HK-2 (cell line): Measurements from ENCODE around the gene GPR142.

Experiments used
- DNase-seq: peaks from one replicate; pipeline ENCODE4 v3.0.0-alpha.2; 2018; ENCODE audit not compliant: unreplicated experiment

GPR142 gene, protein sequence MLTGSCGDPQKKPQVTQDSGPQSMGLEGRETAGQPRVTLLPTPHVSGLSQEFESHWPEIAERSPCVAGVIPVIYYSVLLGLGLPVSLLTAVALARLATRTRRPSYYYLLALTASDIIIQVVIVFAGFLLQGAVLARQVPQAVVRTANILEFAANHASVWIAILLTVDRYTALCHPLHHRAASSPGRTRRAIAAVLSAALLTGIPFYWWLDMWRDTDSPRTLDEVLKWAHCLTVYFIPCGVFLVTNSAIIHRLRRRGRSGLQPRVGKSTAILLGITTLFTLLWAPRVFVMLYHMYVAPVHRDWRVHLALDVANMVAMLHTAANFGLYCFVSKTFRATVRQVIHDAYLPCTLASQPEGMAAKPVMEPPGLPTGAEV

DNA sequence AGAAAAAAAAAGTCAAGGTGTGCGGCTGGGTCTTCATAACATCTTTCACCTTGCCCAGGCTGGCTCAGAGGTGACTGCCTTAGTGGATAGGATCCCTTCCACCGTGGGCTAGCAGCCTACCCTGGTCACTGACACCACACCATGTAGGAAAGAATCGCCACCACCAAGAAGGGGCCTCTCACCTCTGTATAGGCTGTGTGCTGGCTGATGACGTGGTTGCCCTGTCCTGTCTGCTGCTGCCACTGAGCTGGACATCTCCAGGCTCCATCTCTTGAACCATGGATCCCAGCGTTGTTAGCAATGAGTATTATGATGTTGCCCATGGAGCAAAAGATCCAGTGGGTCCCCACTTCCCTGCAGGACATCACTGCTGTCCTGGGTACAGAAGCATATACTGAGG, at the start of gene GPR142:
TSS of gene GPR142 (plus strand) at position 301 of the 400 bp plus-strand sequence. CDS start 2,035 bp downstream, outside the sequence.
- DNase-seq: no peak

DNA sequence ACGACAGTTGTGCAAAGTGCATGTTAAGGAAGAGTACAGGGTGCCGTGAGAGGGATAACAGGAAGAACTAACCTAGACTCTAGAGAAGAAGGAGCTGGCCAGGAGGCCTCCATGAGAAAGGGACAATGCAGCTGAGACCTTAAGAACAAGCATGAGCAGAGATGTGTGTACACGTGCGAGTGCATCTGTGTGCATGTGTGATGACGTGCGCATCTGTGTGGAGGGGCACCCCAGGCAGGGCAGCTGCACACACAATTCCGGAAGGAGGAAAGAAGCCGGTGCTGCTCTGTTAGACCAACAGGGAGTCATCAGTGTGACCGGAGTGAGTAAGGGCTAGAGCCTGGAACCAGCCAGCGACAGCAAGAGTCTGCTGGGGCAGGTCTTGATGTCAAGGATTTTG, 48.9 kb upstream of the GPR142 start:
- no peak for DNase-seq

DNA sequence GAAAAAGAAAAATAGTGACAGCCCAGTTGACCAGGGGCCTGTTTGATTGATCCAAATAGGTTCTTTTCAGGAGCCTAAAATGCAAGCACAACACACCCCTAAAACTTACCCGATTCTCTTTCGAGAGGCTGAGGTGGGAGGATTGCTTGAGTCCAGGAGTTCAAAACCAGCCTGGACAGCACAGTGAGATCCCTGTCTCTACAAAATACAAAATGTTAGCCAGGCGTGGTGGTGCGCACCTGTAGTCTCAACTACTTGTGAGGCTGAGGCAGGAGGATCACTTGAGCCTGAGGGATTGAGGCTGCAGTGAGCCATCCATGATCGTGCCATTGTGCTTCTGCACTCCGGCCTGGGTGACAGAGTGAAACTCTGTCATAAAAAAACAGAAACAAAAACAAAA, 42.8 kb upstream of the GPR142 start:
- DNase-seq: no peak

DNA sequence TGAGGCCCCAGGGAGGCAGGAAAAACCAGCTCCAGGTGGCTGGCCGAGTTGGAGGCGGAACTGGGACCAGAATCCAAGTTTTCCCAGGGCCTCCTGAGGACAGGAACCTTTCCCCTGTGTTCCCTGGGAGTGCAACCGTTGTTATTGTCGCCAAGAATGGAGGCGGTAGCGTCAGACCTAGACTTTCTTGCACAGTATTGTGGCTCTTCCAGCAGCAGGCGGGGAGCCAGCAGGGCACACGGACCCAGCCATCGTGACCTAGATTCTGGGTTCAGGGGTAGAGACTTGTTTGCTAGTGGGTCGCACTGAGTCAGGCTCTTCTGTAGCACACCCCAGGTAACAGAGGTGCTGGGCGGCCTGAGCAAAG, 41.9 kb upstream of the GPR142 start:
- no peak for DNase-seq

DNA sequence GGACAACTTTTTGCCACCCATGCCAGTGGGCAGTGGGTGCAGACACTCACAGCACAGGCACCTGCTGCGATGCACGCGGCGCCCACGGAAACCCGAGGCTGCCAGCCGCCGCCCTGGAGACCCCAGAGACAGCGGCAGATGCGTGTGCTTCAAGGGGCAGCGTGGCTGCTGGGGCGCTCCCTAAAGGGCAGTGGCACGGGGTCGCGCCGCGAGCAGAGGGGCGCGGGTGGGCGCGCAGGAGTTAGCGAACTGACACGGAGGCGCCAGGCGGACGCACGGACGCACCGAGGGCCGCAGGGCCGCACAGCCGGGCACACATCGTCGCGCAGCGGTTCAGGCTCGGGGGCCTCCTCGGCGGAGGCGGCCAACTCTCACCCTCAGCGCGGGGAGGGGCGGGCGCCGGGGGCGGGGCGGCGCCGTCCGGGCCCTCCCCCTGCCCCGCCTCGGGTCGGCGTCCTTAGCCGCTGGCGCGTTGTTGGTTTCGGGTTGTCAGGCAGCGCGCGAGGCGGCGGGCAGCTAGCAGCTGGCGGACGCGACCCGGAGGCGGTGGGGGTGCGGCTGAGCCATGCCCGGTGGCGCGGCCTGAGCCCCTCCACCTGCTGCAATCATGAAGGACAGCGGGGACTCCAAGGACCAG, 41.4 kb upstream of the GPR142 start, which contains the start of gene KIF19:
TSS of gene KIF19 (plus strand) at position 484 of the 637 bp plus-strand sequence. CDS start at position 608, 124 bp downstream.
- no peak for DNase-seq

DNA sequence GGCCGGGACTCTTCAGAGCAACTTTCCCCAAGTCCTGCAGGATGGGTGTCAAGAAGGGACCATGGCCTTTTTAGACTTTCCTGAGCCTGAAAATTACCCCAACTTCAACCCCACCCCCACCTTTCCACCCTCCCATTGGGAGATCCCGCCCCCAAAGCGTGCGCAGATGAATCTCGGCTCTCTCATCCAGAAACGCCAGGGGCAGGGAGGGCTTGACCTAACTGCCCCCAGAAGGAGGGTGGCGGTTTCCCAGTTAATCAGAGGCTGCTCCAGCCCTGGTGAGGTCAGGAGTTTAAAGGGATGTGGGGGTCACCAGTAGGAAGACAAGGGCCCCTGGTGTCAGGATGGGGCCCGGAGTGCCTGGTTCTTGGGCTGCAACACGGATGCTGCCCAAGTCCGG, 40.8 kb upstream of the GPR142 start:
- no peak for DNase-seq

DNA sequence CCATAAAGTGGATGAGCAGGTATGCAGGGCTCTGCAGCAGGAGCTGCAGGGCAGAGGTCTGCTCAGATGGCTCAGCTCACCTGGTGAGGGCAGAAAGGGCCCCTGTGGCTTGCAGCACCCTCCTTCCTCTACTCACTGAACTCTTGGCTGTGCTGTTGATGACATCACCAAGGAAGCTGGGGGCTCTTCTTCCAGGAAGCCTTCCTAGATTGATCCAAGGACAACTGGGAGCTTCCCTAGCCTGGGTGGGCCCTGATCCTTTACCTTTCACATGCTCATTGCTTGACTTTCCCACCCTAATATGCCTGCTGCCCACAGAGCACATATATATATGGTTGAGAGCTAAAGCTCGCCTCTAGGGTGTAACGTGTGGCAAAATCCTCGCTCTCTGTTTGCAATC, 38.8 kb upstream of the GPR142 start:
- no peak for DNase-seq

DNA sequence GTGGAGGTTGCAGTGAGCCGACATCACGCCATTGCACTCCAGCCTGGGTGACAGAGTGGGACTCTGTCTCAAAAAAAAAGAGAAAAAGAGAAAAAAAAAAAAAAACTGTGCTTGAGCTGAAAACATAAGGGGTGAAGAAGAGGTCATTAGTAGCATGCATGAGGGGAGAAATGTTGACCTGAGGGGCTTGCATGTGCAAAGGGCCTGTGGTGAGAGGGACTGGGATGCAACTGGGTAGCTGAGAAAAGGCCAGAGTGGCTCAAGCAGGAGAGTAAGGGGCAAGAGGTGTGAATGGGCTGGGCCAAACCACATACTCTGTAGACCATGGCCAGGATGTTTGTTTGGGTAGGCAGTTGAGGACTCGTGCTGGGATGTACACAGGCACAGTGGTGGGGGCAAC, 37.9 kb upstream of the GPR142 start:
- no peak for DNase-seq

DNA sequence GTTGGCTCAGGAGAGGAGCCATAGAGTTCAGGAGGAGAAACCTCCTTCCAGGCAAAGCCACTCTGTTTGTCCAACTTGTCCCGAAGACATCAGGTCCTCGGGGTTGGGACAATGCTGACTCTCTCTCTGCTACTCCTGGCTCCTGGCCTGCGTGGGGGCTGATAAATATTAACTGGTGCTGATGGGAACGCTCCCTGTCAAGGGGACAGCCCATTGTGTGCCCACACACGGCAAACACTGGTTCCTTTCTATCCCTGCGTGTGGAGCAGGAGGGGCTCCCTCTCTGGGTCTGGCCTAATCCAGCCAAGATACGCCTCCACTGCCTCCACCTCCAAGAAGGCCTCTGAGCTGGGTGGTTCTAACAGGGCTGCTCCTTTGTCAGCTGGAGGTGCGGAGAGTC, 36.9 kb upstream of the GPR142 start:
- no peak for DNase-seq

DNA sequence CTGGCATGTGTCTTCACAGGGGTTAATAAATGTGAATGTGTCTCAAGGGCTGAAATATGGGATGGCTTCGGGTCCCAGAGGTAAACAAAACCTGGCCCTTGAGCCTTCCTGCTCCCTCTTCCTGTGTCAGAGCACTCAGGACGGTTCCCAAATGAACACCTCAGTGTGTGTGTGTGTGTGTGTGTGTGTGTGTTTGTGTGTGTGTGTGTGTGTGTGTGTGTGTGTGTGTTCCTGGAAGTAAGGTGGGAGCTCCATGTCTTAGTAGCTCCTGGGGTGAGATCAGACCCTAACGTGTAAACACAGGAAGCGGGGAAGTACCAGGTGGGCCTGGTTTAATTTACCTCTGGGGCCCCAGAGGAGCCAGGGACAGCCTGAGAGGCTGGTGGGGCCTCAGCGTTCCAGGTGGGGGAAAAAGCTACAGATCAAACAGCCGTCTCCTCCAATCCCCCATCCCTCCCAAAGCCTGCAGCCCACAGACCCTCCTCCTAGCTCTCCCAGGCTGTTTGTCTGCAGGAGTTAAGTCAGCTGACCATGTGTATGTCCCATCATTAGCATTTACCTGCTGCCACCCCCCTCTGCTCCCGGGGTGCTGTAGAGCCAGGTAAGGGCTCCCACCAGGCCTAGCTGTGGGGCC, 35.2 kb upstream of the GPR142 start:
- no peak for DNase-seq

DNA sequence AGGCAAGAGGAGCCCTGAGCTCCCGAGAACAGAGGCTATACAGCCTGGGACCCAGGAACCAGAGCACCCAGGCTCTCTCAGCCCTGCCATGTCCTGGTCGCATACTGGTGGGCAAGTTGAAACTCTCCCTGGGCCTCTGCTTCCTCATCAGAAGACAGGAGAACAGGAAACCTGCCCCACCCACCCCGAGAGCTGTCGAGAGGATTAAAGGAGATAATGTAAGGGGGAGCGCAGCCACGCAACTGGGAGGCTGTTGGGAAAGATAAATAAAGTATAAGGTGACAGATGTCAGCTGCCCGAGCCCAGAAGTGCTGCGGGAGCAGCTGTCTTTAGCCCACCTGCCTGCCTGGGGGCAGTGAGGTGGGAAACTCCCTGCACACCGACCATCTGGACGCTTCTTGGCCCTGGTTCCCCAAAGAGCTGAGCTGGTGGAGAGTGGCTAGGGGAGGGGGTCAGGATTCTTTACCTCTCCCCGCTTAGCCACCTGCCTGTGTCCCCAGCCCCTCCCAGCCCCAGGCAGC, 34.5 kb upstream of the GPR142 start:
- DNase-seq: no peak

DNA sequence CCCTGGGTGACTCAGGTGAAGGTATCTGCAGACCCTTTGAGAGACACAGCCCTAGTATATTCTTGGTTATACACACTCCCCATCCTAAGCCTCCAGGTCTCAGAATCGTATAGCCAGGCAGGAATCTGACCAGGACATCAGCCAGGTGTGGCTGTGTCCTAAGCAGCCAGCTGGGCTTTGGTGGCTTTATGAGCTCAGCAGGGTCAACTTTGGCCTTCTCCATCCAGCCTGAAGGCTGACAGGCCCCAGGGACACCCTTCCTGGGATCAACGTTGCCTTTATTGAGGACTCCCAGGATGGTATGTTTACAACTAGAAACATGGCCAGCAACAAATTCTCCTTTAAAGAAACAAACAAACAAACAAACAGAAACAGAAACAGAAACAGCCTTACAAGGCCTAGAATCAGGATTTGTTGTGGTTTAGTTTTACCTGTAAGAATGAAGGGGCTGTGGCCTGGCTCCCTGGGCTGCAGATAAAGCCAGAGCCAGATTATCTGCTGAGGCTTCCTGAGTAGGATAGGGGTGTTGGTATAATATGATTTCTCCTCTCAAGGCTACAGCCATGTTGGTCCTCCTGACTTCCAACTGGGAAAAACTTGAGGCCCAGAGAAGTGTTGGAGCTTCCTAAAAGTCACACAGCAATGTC, 32.8 kb upstream of the GPR142 start:
- no peak for DNase-seq

DNA sequence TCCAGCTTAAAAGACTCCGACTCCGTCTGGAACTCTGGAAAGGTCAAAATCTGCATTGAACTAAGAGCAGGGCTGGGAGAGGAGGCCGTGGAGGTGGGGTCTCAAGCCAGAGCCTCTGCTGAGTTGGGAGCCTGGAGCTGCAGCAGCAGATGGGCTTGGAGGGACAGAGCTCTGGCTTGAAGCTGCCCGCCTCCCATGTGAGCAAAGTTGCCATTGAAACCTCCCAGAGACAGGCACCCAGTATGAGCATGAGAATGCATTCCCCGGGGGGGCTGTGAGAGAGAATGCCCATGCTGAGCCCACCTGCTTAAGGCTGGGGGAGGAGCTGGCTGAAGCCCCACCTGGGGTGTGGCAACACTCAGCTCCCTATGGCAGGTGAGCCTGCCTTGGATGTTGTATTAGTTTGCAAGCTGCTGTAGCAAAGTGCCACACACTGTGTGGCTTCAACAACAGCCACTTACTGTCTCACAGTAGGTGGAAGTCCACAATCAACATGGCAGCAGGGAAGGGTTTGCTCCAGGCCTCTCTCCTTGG, 31.7 kb upstream of the GPR142 start:
- DNase-seq: no peak

DNA sequence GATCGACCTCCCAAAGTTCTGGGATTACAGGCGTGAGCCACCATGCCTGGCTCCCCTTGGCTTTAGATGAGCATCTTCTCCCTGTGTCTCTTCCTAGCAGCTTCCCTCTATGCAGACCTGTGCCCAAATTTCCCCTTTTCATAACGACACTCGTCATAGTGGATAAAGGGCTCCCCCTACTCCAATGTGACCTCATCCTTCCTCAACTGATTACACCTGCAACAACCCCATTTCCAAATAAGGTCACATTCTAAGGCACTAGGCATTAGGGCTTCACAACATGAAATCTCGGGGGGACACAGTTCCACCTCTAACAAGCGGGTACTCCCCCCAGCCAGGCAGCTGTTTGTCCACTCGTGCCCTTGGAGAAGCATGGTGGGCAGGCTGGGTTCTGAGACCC, 31.0 kb upstream of the GPR142 start:
- no peak for DNase-seq

DNA sequence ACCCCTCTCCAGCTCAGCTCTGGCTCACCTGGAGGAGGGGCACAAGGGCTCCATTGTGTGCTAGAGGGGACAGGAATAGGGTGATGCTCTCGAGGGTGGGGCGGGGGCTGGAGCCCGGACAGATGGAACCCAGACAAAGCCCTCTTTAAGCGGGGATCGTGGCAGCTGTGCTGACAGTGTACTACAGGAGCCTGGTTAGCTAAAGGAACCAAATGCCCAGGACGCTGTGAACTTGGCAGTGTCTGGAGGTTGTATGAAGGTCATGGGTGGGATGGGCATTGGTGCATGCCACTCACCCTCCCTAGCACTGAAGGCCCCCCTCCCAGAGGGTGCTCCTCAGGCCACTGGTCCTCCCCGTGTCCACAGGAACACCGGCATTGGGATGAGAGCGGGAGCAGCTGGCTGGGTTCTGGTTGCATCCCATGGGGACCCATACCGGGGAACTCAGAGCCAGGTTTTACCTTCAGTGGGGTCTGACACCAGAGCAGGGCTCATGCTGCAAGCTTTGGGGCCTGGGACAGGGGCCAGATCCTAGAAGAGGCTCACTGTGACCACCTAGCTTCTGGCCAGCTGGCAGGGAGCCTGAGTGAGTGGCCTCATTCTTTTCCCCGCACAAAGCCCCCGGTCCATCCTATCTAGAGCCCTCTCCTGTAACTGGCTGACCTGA, 29.3 kb upstream of the GPR142 start:
- DNase-seq: no peak

DNA sequence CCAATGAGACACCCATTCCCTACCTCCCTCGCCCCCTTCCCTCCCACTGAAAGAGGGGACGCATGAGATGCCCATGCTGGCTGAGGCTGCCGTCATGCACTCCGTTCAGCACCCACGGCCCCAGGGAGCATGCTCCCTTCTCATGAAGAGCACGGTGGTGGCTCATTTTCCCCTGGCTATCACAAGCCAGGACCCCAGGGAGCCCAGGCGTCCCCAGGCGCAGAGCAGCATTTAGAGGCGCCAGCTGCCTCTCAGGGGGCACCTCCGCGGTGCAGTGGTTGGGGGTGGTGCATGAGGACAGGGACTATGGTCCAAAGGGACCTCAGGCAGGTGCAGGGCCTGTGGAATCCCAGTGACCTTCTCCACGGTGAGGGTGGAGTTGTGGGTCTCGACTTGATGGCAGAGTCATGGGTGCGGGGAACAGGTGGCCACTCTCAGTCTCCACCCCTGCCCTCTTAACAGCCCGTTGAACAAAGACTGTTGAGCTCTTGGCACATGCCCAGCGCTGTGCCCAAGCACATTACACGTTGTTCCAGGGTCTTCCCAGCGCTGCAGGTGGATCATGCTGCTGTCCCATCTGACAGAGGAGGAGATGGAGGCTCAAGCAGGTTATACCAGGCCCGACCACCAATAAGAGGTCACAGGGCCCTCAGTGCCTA, 27.6 kb upstream of the GPR142 start:
- no peak for DNase-seq

DNA sequence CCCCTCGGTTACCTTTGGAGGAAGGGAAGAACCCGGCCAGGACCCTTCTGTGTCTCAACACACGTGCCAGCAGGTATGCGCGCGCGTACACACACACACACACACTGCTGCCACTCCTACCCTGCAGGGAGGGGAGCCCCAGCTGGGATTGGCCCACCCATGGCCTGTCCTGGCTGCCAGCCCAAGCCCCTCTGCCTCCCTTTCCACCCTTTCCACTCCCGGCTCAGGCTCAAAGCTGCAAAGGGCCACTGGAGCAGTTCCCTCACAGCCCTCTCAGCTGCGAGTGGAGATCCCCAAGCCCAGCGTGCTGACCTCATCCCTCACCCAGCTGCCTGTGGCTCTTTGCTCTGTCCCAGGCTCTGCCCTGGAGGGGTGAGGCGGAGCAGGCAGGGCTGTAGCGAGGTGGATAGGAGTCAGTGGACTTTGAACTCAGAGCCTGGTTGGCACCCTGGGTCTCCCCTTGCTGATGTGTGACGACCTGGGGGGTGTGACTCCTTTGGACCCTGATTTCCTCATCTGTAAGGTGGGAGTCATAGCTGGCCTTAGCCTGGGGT, 26.8 kb upstream of the GPR142 start:
- peak; percentile 8 for DNase-seq

DNA sequence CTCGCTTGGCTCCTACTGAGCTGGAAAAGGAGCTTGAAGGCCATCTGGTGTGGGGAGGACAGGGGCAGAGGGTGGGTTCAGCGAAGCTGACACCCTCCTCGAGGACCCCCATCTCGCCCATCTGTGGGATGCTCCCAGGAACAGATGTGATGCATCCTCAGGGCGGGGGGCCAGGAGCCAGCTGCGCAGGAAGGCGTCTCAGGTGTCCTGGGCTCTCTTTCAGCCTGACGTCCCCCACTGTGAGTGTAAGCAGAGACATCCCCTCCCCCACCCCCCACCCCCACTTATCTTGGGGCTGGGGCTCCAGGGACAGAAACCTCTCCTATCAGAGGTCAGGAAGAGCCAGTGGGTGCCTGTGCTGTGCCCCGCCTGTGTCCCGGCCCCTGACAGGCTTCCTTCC, 25.1 kb upstream of the GPR142 start:
- no peak for DNase-seq

DNA sequence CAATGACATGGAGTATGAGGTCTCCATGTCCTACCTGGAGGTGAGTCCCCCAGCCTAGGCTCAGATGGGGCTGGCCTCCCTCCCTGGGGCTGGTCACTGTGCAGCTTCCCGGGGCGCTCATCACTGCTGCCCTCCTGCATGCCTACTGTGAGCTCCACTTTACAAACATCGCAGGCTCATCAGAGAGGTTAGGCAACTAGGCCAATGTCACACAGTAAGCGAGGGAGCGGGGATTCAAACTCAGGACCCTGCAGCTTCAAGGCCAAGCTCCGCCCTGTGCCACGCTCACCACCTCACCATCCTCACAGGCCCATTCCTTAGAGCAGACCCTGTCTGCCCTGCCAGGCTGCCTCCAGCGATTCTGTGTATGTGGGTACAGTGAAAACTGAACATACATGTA, 24.2 kb upstream of the GPR142 start:
- no peak for DNase-seq

DNA sequence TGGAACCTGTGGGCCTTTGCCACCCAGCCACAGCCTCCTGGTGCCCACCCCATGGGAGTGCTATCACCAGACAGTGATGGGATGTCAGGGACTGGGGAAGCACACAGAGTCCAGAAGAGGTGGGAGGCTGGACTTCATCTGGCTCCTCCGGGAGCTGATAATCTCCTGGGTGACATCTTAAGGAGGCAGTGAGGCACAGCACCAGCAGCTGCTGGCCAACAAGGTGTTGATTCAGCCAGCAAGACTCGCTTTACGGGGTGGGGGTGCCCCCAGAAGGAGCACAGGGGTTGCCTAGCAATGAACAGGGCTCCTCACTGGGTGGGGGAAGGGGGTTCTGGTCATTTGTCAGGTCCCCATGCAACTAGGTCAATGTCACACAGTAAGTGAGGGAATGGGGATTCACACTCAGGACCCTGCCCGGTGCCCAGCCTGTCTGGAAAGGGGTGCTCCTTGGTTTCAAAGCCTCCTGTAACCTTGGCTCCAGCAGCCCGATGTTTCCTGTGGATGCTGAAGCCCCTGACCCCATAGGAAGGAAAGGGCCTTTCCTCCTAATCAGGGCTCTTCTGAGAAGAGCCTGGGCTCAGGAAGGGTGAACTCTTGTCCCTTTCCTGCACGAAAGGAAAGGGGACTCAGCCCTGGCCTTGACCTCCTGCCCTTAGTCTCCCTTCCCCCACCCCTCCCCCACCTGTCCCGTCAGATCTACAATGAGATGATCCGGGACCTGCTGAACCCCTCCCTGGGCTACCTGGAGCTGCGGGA, 23.6 kb upstream of the GPR142 start:
- DNase-seq: no peak
